Suppressor macrophage treated with lipopolysaccharide for 1 hour (primary cell): ENCODE results near the gene TAF4.

ENCODE experiments used
- DNase-seq, 3 donors: peaks; one replicate each; pipeline ENCODE4 v3.0.0-alpha.2; 2020 to 2022

Gene TAF4

GRCh38 chr20:61940976-61941720 lies 124.5 kb downstream of the TAF4 start:
- DNase-seq: no peak

DNA sequence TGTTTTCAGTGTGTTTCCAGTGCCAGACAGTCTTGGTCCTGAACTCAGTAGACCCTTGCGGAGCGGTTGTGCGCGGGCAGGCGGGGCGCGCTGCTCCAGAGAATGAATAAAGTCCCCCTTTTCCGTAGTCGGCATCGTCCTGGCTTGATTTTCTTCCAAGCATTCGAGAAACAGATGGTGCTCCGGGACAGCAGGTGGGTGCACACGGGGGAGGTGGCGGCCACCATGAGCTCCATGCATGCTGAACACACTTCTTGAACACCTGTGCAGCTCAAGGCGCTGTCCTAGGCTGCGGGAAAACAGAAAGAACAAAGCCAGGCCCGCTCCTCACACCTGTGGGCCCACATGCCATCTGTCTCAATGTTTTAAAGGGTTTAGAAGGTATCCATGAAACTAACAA lies 125.2 kb downstream of the TAF4 start:
- DNase-seq: no peak

- DNase-seq: no peak
Measured at GRCh38 chr20:61939691-61940360, 125.9 kb downstream of the TAF4 start.

DNA sequence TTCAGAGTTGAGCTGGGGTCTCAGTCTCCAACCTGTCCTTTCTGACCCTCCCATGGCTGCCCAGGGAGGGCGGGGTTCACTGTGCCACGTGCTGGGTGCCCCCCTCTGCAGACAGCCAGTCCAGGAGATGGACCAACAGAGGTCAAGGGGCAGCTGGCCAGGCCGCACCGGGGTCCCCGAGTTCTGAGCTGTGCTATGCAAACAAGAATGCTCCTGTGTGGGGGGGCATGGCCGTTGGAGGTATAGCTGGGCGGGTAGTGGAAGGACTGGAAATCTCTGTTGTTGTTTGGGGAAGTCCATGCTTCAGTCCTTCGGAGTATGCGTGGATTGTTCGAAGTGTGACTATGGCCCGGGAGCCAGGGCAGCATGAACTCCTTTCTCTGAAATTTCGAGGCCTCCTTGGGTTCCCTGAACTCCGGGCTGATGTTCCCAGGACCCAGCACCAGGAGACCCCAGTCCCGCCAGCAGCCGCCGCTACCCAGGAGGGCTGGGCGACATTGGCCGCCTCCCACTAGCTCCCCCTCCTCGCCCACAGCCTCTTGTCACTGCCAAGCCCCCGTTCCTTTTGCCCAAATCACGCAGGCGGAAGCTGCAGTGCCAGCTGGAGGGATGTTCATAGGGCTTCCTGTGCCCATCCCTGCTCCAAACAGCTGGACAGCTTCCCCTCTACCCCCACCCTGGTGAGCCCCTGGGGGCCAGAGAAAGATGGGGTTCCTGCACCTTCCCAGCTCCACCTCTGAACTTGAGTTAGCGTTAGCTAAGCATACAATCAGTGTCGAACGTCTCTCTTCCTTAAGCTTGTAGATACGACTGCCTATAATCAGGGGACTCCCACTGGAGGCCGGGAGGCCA lies 126.6 kb downstream of the TAF4 start:
- DNase-seq: no peak

- no peak for DNase-seq
Measured at GRCh38 chr20:61937963-61938838, 127.5 kb downstream of the TAF4 start.

- DNase-seq: no peak
Measured at GRCh38 chr20:61937146-61937962, 128.3 kb downstream of the TAF4 start.

DNA sequence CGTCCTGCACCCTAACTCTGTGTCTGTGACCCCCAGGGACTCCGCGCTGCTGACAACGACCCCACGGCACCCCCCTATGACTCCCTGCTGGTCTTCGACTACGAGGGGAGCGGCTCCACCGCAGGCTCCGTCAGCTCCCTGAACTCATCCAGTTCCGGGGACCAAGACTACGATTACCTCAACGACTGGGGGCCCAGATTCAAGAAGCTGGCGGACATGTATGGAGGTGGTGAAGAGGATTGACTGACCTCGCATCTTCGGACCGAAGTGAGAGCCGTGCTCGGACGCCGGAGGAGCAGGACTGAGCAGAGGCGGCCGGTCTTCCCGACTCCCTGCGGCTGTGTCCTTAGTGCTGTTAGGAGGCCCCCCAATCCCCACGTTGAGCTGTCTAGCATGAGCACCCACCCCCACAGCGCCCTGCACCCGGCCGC lies 129.0 kb downstream of the TAF4 start:
- DNase-seq: no peak

DNA sequence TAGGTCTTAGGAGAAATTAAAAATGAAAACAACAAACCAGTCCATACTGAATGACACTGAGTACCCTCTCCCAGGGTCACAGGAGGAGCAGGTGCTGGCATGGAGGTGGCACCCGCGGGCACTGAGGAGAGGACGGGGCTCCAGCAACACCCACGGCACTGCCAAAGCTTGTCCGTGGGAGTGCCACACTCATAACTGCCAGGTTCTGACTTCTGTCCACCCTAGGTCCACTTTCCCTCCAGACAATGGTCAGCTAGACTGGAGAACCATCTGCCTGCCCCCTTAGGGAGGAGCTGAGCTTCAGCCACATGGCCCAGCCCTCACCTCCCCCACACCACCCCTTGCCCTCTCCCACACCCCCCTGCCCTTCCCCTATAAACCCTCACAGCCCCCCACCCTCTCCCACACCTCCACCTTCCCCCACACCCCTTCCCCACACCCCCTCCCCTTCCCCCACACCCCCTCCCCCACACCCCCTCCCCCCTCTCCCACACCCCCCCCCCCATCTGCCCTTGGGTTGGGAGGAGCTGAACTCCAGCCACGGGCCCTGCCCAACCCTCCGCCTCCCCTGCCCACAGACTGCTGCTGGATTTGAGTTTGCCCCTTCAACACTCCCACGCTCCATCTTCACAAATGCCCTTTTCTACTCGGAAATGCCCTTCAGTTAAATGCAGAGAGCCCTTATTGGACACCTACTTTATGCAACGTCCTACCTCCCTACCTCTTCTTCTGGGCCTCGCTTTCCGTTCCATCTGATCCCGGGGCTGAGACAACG lies 129.6 kb downstream of the TAF4 start:
- no peak for DNase-seq

DNA sequence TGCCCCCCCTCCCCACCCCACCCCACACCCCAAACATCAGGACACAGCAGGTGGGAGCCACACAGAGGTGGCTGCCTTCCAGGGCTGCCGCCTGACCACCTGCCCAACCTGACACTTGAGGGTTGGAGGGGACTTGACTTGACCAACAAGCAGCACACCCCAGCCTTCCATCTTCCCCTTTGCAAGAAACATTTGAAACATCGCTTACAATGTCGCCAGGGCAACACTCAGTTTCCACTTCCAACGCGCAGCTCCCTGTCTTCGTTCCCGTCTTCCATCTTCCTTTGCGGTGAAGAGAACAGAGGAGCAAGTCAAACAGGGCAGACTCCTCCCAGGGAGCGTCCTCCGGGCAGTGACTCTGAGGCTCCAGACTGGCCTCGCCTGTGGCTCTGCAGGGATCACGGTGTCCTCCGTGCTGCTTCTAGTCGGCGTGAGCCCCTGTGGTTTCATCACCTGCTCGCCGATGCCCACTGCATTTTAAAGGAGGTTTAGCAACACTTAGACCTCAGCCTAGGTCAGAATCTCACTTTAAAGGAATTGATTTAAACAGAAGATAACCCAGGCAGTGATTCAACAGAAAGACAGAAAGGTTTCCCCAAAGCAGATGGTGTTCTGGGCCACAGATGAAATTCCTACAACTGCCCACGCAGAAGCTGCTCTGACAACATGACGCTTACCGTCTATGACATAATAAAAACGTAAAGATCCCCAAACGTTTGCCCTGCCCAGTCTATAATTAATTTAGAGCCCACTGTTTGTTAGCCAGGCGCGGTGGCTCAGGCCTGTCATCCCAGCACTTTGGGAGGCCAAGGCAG lies 130.8 kb downstream of the TAF4 start:
- no peak for DNase-seq

GRCh38 chr20:61933951-61934715 lies 131.5 kb downstream of the TAF4 start:
- DNase-seq: no peak

- DNase-seq: no peak
Measured at GRCh38 chr20:61933481-61933950, 132.2 kb downstream of the TAF4 start.

- no peak for DNase-seq
Measured at GRCh38 chr20:61932711-61933480, 132.8 kb downstream of the TAF4 start.

DNA sequence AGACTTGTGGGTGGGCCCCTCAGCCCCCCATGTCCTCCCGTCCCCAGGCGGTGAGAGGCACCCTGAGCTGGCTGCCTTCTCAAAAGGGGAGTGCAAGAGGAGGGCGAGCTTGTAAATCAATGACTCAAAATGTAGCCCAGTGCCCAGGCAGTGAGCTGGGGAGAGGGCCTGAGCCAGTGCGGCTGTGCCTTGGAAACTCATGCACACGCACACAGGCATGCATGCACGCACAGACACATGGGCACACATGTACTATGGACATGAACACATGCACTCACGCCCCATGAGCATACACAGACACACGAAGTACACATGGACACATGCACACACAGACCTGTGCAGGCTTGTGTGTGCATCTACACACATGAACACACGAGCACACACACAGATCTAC lies 133.5 kb downstream of the TAF4 start:
- no peak for DNase-seq

DNA sequence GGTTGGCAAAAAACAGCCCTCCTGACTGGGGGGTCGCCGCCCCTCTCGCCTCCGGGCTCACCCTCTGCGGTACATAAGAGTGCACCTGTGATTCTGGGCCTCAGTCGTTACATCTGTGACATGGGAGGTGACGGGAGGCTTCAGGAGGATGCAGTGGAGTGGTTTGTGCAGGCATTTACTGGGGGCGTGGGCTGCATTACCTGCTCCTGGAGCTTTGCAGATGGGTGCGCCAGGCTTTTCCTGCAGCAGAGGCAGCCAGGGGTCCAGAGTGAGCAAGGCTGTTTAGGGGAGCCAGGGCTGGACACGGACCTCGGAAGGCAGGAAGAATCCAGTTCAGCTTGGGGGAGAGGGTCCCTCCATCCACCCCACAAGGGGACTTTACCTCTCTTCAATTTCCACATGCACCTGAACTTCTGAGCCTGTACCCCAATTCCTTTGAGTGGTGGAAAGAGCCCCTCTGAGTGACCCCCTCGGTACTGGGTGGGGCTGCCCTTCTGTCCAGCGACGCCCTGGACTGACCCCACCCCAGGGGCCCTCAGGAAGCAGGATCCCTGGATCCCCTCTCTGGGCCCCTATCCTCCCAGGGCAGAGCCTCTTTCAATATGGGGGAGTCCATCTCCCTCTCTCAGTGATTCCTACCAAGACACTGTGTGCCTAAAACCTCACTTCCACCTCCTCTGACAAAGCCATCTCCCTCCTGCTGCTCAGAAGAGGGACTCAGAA lies 134.0 kb downstream of the TAF4 start:
- DNase-seq: no peak

GRCh38 chr20:61930776-61931475 lies 134.8 kb downstream of the TAF4 start:
- no peak for DNase-seq

- no peak for DNase-seq
Measured at GRCh38 chr20:61929971-61930666, 135.6 kb downstream of the TAF4 start.
